ENCODE data around the gene C11orf98.
A peak's percentile ranks its signal among the peaks of the same experiment; 100 is the strongest.
"Not testable (repeated sequence)": the region's sequence is repeated elsewhere in the genome, so short reads cannot be mapped to it uniquely, and the experiment has no call there.

The C11orf98 gene

GRCh38 chr11:62705880-62706849 is 41.2 kb upstream of the C11orf98 start:
- Histone ChIP-seq H3K4me2 (ENCODE audit: low read length) (peak overlapping the region; percentile 91), H3K9me3 (replicated peaks; ENCODE audit: low read length) (no peaks in the 10 kb centered on the region), H3K36me3 (ENCODE audit: insufficient read depth, low read length) (peaks cover 13% of the 10 kb centered on the region), H3K4me1 (ENCODE audit: control insufficient read depth, insufficient read depth, low read length) (peaks cover 33% of the 10 kb centered on the region), H3K27me3 (ENCODE audit: control insufficient read depth, insufficient read depth, low read length) (no peaks in the 10 kb centered on the region), H3K4me3 (ENCODE audit: low read length) (peak overlapping the region; percentile 92), H3K9ac (ENCODE audit: low read depth, low read length) (peak overlapping the region; percentile 78)

- peaks cover 11% of the 10 kb centered on the region for H3K36me3 ChIP-seq (ENCODE audit: insufficient read depth, low read length)
- H3K9ac ChIP-seq (ENCODE audit: low read depth, low read length), result peak overlapping the region; percentile 78
- H3K9me3 ChIP-seq (replicated peaks; ENCODE audit: low read length), result no peaks in the 10 kb centered on the region
- H3K4me1 ChIP-seq (ENCODE audit: control insufficient read depth, insufficient read depth, low read length), result peaks cover 32% of the 10 kb centered on the region
- no peaks in the 10 kb centered on the region for H3K27me3 ChIP-seq (ENCODE audit: control insufficient read depth, insufficient read depth, low read length)
- peak overlapping the region; percentile 92 for H3K4me3 ChIP-seq (ENCODE audit: low read length)
- peak overlapping the region; percentile 87 for H3K4me2 ChIP-seq (ENCODE audit: low read length)
These were observed 40.4 kb upstream of the C11orf98 start for GRCh38 chr11:62705413-62705812.

- H3K9ac ChIP-seq (ENCODE audit: low read depth, low read length); H3K27me3 ChIP-seq (ENCODE audit: control insufficient read depth, insufficient read depth, low read length); H3K36me3 ChIP-seq (ENCODE audit: insufficient read depth, low read length); H3K4me3 ChIP-seq (ENCODE audit: low read length); H3K9me3 ChIP-seq (replicated peaks; ENCODE audit: low read length); H3K4me2 ChIP-seq (ENCODE audit: low read length): not testable (repeated sequence)
- H3K4me1 ChIP-seq (ENCODE audit: control insufficient read depth, insufficient read depth, low read length), result peaks cover 20% of the 10 kb centered on the region
These were observed 38.9 kb upstream of the C11orf98 start for GRCh38 chr11:62703921-62704320.

GRCh38 chr11:62702246-62702645 is 37.2 kb upstream of the C11orf98 start:
- Histone ChIP-seq H3K4me3 (ENCODE audit: low read length) (no peak overlapping the region), H3K27me3 (ENCODE audit: control insufficient read depth, insufficient read depth, low read length) (no peaks in the 10 kb centered on the region), H3K9ac (ENCODE audit: low read depth, low read length) (no peak overlapping the region), H3K9me3 (replicated peaks; ENCODE audit: low read length) (no peaks in the 10 kb centered on the region), H3K4me2 (ENCODE audit: low read length) (no peak overlapping the region), H3K36me3 (ENCODE audit: insufficient read depth, low read length) (peaks cover 10% of the 10 kb centered on the region), H3K4me1 (ENCODE audit: control insufficient read depth, insufficient read depth, low read length) (peaks cover 14% of the 10 kb centered on the region)

- Histone ChIP-seq H3K9me3 (replicated peaks; ENCODE audit: low read length) (no peaks in the 10 kb centered on the region), H3K36me3 (ENCODE audit: insufficient read depth, low read length) (peaks cover 32% of the 10 kb centered on the region), H3K27me3 (ENCODE audit: control insufficient read depth, insufficient read depth, low read length) (no peaks in the 10 kb centered on the region), H3K4me1 (ENCODE audit: control insufficient read depth, insufficient read depth, low read length) (peaks cover 9% of the 10 kb centered on the region), H3K9ac (ENCODE audit: low read depth, low read length) (peak overlapping the region; percentile 22), H3K4me2 (ENCODE audit: low read length) (no peak overlapping the region), H3K4me3 (ENCODE audit: low read length) (no peak overlapping the region)
These were observed 29.6 kb upstream of the C11orf98 start for GRCh38 chr11:62694455-62695167.

- not testable (repeated sequence) for H3K27me3 ChIP-seq (ENCODE audit: control insufficient read depth, insufficient read depth, low read length); H3K4me2 ChIP-seq (ENCODE audit: low read length); H3K9me3 ChIP-seq (replicated peaks; ENCODE audit: low read length); H3K4me3 ChIP-seq (ENCODE audit: low read length); H3K9ac ChIP-seq (ENCODE audit: low read depth, low read length)
- Histone ChIP-seq H3K36me3 (ENCODE audit: insufficient read depth, low read length) (peaks cover 32% of the 10 kb centered on the region), H3K4me1 (ENCODE audit: control insufficient read depth, insufficient read depth, low read length) (peaks cover 17% of the 10 kb centered on the region)
These were observed 28.6 kb upstream of the C11orf98 start for GRCh38 chr11:62693624-62694023.

- Histone ChIP-seq H3K4me3 (ENCODE audit: low read length) (peak within 1 kb of the TSS; percentile 22), H3K4me2 (ENCODE audit: low read length) (peak within 1 kb of the TSS; percentile 33), H3K36me3 (ENCODE audit: insufficient read depth, low read length) (peaks cover 32% of the 10 kb centered on the region), H3K27me3 (ENCODE audit: control insufficient read depth, insufficient read depth, low read length) (no peaks in the 10 kb centered on the region), H3K9ac (ENCODE audit: low read depth, low read length) (peak within 1 kb of the TSS; percentile 33), H3K4me1 (ENCODE audit: control insufficient read depth, insufficient read depth, low read length) (peaks cover 21% of the 10 kb centered on the region), H3K9me3 (replicated peaks; ENCODE audit: low read length) (no peaks in the 10 kb centered on the region)
These were observed 24.6 kb upstream of the C11orf98 start, which contains the start of gene LRRN4CL for GRCh38 chr11:62689421-62690183. Gene LRRN4CL, minus strand, starts transcription at chr11:62689530. Its CDS starts 1,022 bp downstream, at chr11:62688508.

GRCh38 chr11:62688491-62688890 is 23.5 kb upstream of the C11orf98 start:
- H3K36me3 ChIP-seq (ENCODE audit: insufficient read depth, low read length), result peaks cover 28% of the 10 kb centered on the region
- H3K4me2 ChIP-seq (ENCODE audit: low read length), result peak overlapping the region; percentile 6
- H3K4me1 ChIP-seq (ENCODE audit: control insufficient read depth, insufficient read depth, low read length), result peaks cover 21% of the 10 kb centered on the region
- H3K27me3 ChIP-seq (ENCODE audit: control insufficient read depth, insufficient read depth, low read length), result no peaks in the 10 kb centered on the region
- no peak overlapping the region for H3K9ac ChIP-seq (ENCODE audit: low read depth, low read length)
- no peak overlapping the region for H3K4me3 ChIP-seq (ENCODE audit: low read length)
- H3K9me3 ChIP-seq (replicated peaks; ENCODE audit: low read length), result no peaks in the 10 kb centered on the region

GRCh38 chr11:62687508-62688396 is 22.7 kb upstream of the C11orf98 start:
- H3K4me1 ChIP-seq (ENCODE audit: control insufficient read depth, insufficient read depth, low read length), result peaks cover 21% of the 10 kb centered on the region
- H3K4me2 ChIP-seq (ENCODE audit: low read length), result peak overlapping the region; percentile 6
- no peaks in the 10 kb centered on the region for H3K27me3 ChIP-seq (ENCODE audit: control insufficient read depth, insufficient read depth, low read length)
- H3K9me3 ChIP-seq (replicated peaks; ENCODE audit: low read length), result no peaks in the 10 kb centered on the region
- peaks cover 24% of the 10 kb centered on the region for H3K36me3 ChIP-seq (ENCODE audit: insufficient read depth, low read length)
- H3K4me3 ChIP-seq (ENCODE audit: low read length), result no peak overlapping the region
- no peak overlapping the region for H3K9ac ChIP-seq (ENCODE audit: low read depth, low read length)

- Histone ChIP-seq H3K27me3 (ENCODE audit: control insufficient read depth, insufficient read depth, low read length) (no peaks in the 10 kb centered on the region), H3K4me3 (ENCODE audit: low read length) (no peak overlapping the region), H3K4me1 (ENCODE audit: control insufficient read depth, insufficient read depth, low read length) (peaks cover 20% of the 10 kb centered on the region), H3K36me3 (ENCODE audit: insufficient read depth, low read length) (peaks cover 2% of the 10 kb centered on the region), H3K9ac (ENCODE audit: low read depth, low read length) (no peak overlapping the region), H3K9me3 (replicated peaks; ENCODE audit: low read length) (no peaks in the 10 kb centered on the region), H3K4me2 (ENCODE audit: low read length) (no peak overlapping the region)
These were observed 17.5 kb upstream of the C11orf98 start for GRCh38 chr11:62682518-62682917.

All from skeletal muscle satellite cell (primary cell).